H1 (cell line): ENCODE data around the gene WDR91. TPM values are rescaled to one million over a fixed set of nuclear protein-coding genes. Genes with fewer than 3 reads are reported as not detected.

Source experiments
- BACH1 ChIP-seq: IDR thresholded peaks from 2 replicates; pipeline ENCODE4 v1.6.1; 2012; ENCODE audit warnings: low read length, improper control_type of control experiment
- BRCA1 ChIP-seq: IDR thresholded peaks from 2 replicates; pipeline ENCODE4 v1.6.1; 2012; ENCODE audit warnings: low read depth, low read length, improper control_type of control experiment
- EGR1 ChIP-seq: IDR thresholded peaks from 2 replicates; pipeline ENCODE4 v1.6.1; 2011; ENCODE audit warnings: low read depth, low read length, borderline replicate concordance
- SUZ12 ChIP-seq: fragments of 200-600 bp; sonication (generic); IDR thresholded peaks from 2 replicates; pipeline ENCODE4 v1.6.1; 2012; ENCODE audit warnings: mild to moderate bottlenecking, inconsistent platforms, low read length, moderate library complexity, mixed read lengths
- polyA plus RNA-seq, 7 experiments: library from polyadenylated mRNA; depleted of rRNA in 3 of 7; stranded (reverse) in 5 of 7; unstranded in 2 of 7; fragments of >200 nt in 5 of 7; fragments of 200-250 nt in 2 of 7; gene quantifications; 1 replicate in 5 of 7; 2 replicates in 1 of 7; 4 replicates in 1 of 7; pipeline versions ENCODE4 v1.2.1 to v1.2.3, GENCODE V29; 2011 to 2013; ENCODE audit warnings: missing spikeins in 2 of 7, mixed read lengths in 2 of 7
- total RNA-seq: library from RNA; stranded (reverse); fragmentation: NEBNext Ultra II Directional; extraction: Animal tissue kit (Norgen Biotek cat#: 25700); gene quantifications from 2 replicates; pipeline ENCODE4 v1.2.1, GENCODE V29; 2021

The WDR91 gene
- total and polyA plus RNA-seq, 2 of the 8 experiments (the other 6 are each of a cell fraction or from before 2014, with no cell fraction given): 8.2 to 14.7 TPM

DNA sequence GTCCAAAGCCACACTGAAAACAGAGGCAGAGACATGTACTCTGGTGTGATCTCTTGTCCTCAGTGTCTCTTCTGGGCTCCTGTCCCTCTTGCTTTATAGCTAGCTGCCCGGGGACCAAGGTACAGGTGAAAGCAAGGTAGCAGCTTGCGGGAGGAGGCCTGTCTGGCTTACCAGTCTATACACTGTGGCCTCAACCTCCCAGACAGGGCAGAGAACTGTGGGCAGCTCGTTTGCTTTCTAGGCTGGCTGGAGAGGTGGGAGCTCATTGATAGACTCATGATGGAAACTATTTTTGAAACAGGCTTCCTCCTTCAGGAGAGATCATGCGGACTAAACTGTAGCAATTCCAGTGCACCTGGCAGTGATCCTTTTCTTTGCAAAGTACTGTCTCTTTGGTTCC, 45.5 kb downstream of the WDR91 start (continued):
- TF ChIP-seq EGR1: no peak
- no peak for TF ChIP-seq BACH1
- TF ChIP-seq BRCA1: no peak
- no peak for TF ChIP-seq SUZ12
